ENCODE measurements around the gene GPC3. TPM values are rescaled to one million over a fixed set of nuclear protein-coding genes. Genes with fewer than 3 reads are reported as not detected.
"Not testable (repeated sequence)": the region's sequence is repeated elsewhere in the genome, so short reads cannot be mapped to it uniquely, and the experiment has no call there.

GPC3 gene
- total RNA-seq, 1 experiment from 2014 or later: not detected

- BruUV-seq (replicated peaks): no TSS peak
- Histone ChIP-seq H3K79me2 (ENCODE audit: low read depth) (no peaks in the 10 kb centered on the region), H2AFZ (no peak overlapping the region), H3F3A (ENCODE audit: insufficient read depth, low read depth) (no peaks in the 10 kb centered on the region), H3K27ac (no peak overlapping the region), H3K4me1 (replicated peaks; ENCODE audit: insufficient read depth) (no peaks in the 10 kb centered on the region), H4K20me1 (ENCODE audit: insufficient read depth) (no peaks in the 10 kb centered on the region), H3K36me3 (ENCODE audit: low read depth) (no peaks in the 10 kb centered on the region), H3K4me2 (no peak overlapping the region), H3K9me3 (ENCODE audit: insufficient read depth, low read depth) (no peaks in the 10 kb centered on the region), H3K9me2 (ENCODE audit: insufficient read depth) (no peaks in the 10 kb centered on the region), H3K27me3 (ENCODE audit: insufficient read depth, low read depth) (no peaks in the 10 kb centered on the region), H3K4me3 (no peak overlapping the region)
- intact Hi-C loops (cut with micrococcal nuclease; ENCODE audit: unreplicated experiment): no loop called here
- no peak for DNase-seq
- TF ChIP-seq, protein P1, sequence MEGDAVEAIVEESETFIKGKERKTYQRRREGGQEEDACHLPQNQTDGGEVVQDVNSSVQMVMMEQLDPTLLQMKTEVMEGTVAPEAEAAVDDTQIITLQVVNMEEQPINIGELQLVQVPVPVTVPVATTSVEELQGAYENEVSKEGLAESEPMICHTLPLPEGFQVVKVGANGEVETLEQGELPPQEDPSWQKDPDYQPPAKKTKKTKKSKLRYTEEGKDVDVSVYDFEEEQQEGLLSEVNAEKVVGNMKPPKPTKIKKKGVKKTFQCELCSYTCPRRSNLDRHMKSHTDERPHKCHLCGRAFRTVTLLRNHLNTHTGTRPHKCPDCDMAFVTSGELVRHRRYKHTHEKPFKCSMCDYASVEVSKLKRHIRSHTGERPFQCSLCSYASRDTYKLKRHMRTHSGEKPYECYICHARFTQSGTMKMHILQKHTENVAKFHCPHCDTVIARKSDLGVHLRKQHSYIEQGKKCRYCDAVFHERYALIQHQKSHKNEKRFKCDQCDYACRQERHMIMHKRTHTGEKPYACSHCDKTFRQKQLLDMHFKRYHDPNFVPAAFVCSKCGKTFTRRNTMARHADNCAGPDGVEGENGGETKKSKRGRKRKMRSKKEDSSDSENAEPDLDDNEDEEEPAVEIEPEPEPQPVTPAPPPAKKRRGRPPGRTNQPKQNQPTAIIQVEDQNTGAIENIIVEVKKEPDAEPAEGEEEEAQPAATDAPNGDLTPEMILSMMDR (conservative IDR thresholded peaks at IDR 0.05): no peak
- TF ChIP-seq EZH2 (IDR thresholded peaks at IDR 0.05; ENCODE audit: low read depth): no peak
- POLR2A ChIA-PET (ENCODE audit: unreplicated experiment): no interaction called here
- CTCF ChIA-PET: no interaction called here
Measured at GRCh38 chrX:133774807-133775206, 210.6 kb downstream of the GPC3 start.

DNA sequence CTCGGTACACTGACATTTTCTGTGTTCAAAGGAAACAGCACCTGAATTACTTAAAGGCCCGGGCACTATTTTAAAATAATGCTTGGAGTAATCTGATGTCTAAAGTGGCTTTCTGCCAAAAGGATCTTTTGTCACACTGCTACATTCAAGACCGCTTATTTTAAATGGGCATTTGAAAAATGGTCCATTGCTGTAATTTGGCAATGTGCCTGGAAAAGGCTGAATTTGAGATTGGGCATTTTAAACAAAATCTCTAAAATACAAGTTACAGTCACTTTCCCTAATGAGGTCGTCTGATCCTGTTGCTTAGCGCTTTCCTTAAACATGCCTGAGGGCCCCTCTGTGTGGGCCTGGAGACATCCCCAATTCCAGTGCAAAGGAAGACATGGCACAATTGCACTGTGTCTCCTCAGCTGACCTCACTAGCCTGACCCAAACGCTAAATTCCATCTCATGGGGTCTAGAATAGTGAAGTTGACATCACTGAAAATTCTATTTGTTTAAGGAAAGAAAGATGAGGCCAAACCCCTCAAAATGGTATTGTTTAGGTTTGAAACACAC lies 214.2 kb downstream of the GPC3 start:
- Histone ChIP-seq H3K9me2 (ENCODE audit: insufficient read depth) (no peaks in the 10 kb centered on the region), H3F3A (ENCODE audit: insufficient read depth, low read depth) (no peaks in the 10 kb centered on the region), H2AFZ (no peak overlapping the region; the same call in 1 of the 2 replicates), H3K9me3 (ENCODE audit: insufficient read depth, low read depth) (no peaks in the 10 kb centered on the region), H3K4me3 (no peak overlapping the region), H3K27ac (no peak overlapping the region), H4K20me1 (ENCODE audit: insufficient read depth) (no peaks in the 10 kb centered on the region), H3K4me1 (replicated peaks; ENCODE audit: insufficient read depth) (no peaks in the 10 kb centered on the region), H3K79me2 (ENCODE audit: low read depth) (no peaks in the 10 kb centered on the region), H3K4me2 (no peak overlapping the region), H3K36me3 (ENCODE audit: low read depth) (no peaks in the 10 kb centered on the region), H3K27me3 (ENCODE audit: insufficient read depth, low read depth) (no peaks in the 10 kb centered on the region)
- no TSS peak for BruUV-seq (replicated peaks)
- no peak for TF ChIP-seq EZH2 (IDR thresholded peaks at IDR 0.05; ENCODE audit: low read depth)
- TF ChIP-seq, protein P1 (conservative IDR thresholded peaks at IDR 0.05): no peak
- ChIA-PET CTCF (no interaction called here), POLR2A (ENCODE audit: unreplicated experiment) (no interaction called here)
- intact Hi-C loops (cut with micrococcal nuclease; ENCODE audit: unreplicated experiment): no loop called here
- no peak for DNase-seq

DNA sequence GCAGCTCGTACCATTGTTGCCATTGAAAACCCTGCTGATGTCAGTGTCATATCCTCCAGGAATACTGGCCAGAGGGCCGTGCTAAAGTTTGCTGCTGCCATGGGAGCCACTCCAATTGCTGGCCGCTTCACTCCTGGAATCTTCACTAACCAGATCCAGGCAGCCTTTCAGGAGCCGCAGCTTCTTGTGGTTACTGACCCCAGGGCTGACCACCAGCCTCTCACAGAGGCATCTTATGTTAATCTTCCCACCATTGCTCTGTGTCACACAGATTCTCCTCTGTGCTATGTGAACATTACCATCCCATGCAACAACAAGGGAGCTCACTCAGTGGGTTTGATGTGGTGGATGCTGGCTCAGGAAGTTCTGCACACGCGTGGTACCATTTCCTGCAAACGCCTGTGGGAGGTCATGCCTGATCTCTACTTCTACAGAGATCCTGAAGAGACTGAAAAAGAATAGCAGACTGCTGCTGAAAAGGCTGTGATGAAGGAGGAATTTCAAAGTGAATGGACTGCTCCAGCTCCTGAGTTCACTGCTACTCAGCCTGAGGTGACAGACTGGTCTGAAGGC lies 222.3 kb downstream of the GPC3 start:
- H3K9me3 ChIP-seq (ENCODE audit: insufficient read depth, low read depth); DNase-seq; H3F3A ChIP-seq (ENCODE audit: insufficient read depth, low read depth); BruUV-seq (replicated peaks); CTCF ChIA-PET; H3K4me1 ChIP-seq (replicated peaks; ENCODE audit: insufficient read depth); intact Hi-C loops (cut with micrococcal nuclease; ENCODE audit: unreplicated experiment); H3K27ac ChIP-seq; H3K27me3 ChIP-seq (ENCODE audit: insufficient read depth, low read depth); POLR2A ChIA-PET (ENCODE audit: unreplicated experiment); H2AFZ ChIP-seq; H3K9me2 ChIP-seq (ENCODE audit: insufficient read depth); H4K20me1 ChIP-seq (ENCODE audit: insufficient read depth); H3K79me2 ChIP-seq (ENCODE audit: low read depth); H3K36me3 ChIP-seq (ENCODE audit: low read depth); H3K4me3 ChIP-seq; H3K4me2 ChIP-seq: not testable (repeated sequence)

GRCh38 chrX:133754657-133755056 lies 230.7 kb downstream of the GPC3 start:
- no peak for DNase-seq
- Histone ChIP-seq H3K36me3 (ENCODE audit: low read depth) (no peaks in the 10 kb centered on the region), H3K4me2 (no peak overlapping the region), H3K27me3 (ENCODE audit: insufficient read depth, low read depth) (no peaks in the 10 kb centered on the region), H3K4me1 (replicated peaks; ENCODE audit: insufficient read depth) (no peaks in the 10 kb centered on the region), H4K20me1 (ENCODE audit: insufficient read depth) (no peaks in the 10 kb centered on the region), H3K9me2 (ENCODE audit: insufficient read depth) (0 out of 2 replicates have a peak, but pooled peaks cover 7% of the 10 kb centered on the region), H3K9me3 (ENCODE audit: insufficient read depth, low read depth) (no peaks in the 10 kb centered on the region), H3K27ac (no peak overlapping the region), H3F3A (ENCODE audit: insufficient read depth, low read depth) (no peaks in the 10 kb centered on the region), H3K4me3 (no peak overlapping the region), H2AFZ (no peak overlapping the region), H3K79me2 (ENCODE audit: low read depth) (no peaks in the 10 kb centered on the region)
- ChIA-PET CTCF (no interaction called here), POLR2A (ENCODE audit: unreplicated experiment) (no interaction called here)
- no TSS peak for BruUV-seq (replicated peaks)
- TF ChIP-seq, protein P1 (conservative IDR thresholded peaks at IDR 0.05): no peak
- no peak for TF ChIP-seq EZH2 (IDR thresholded peaks at IDR 0.05; ENCODE audit: low read depth)
- intact Hi-C loops (cut with micrococcal nuclease; ENCODE audit: unreplicated experiment): no loop called here
